Adipose tissue (tissue), 3 donors: Measurements from ENCODE around the gene CYSLTR2. TPM values are rescaled to one million over a fixed set of nuclear protein-coding genes. Genes with fewer than 3 reads are reported as not detected.
"Not testable (repeated sequence)": the region's sequence is repeated elsewhere in the genome, so short reads cannot be mapped to it uniquely, and the experiment has no call there.

ENCODE experiments used
- H3K27ac ChIP-seq: one replicate; pipeline ENCODE4 v1.5.1; 2013; ENCODE audit warnings: low read depth, low read length
- WGBS, 3 donors: extraction: QIAGEN DNeasy Blood & Tissue Kit; methylation state at CpG; one replicate each; pipeline ENCODE4 v1.1.7; 2013; 5-methylcytosine and 5-hydroxymethylcytosine counted together
- polyA plus RNA-seq, 3 donors: library from polyadenylated mRNA; stranded (reverse); fragments of 200-250 nt; gene quantifications; one replicate each; pipeline ENCODE4 v1.2.3, GENCODE V29; 2013
- donor health status: healthy with polysubstance abuse.
- donor health status: Bipolar disorder and iron deficiency.
- donor health status: healthy.

CYSLTR2 gene
- polyA plus RNA-seq, 3 donors, result 0.07 to 2.0 (median 0.55) TPM

GRCh38 chr13:48642061-48642460 is 11.7 kb upstream of the CYSLTR2 start:
- 95 to 98% (median 97%) methylated on average over 6 of the region's 6 CpGs for WGBS, 3 donors
- H3K27ac ChIP-seq, result no peak overlapping the region

DNA sequence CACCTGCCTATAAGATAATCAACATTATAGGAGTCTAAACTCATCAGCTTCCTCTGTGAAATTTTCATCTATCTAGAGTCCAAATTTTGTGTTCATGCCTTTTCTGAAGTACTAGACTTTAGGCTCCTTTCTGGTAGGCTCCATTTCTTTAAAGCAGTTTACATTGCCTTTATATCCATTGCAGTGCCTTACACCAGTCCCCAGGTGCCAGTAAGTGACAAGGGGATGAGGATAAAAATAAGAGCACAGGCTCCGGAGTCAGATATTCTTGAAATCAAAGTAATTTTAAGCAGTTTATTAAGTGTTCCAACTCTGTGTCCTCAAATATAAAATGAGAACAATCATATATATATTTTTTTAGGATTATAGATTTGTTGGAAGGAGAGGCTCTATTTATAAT is 10.6 kb upstream of the CYSLTR2 start:
- 79 to 93% (median 87%) methylated on average over 1 of the region's 1 CpG for WGBS, 3 donors
- no peak overlapping the region for H3K27ac ChIP-seq

- WGBS, 3 donors, result 88 to 90% (median 89%) methylated on average over 5 of the region's 5 CpGs
Observed at GRCh38 chr13:48644141-48644540, 9.6 kb upstream of the CYSLTR2 start.

DNA sequence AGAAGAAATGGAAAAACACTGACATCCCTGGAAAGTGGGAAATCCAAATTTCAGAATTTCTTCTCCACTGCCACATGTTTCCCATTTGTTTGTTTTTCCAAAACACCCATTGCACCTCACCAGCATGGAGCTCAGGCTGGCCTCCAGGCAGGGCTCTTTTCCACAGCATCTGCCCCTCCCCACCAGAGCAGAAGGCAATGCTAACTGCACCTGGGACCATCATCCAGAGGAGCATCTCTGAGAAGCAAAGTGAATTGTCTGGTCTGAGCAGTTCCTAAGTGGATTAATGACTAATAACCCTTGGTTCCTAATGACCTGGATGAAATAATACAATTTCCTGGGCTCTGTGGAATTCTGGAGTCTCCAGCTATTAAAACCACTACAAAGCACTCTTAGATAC is 8.8 kb upstream of the CYSLTR2 start:
- H3K27ac ChIP-seq, result no peak overlapping the region

More at GRCh38 chr13:48644141-48644540, 9.6 kb upstream of the CYSLTR2 start:
- no peak overlapping the region for H3K27ac ChIP-seq

DNA sequence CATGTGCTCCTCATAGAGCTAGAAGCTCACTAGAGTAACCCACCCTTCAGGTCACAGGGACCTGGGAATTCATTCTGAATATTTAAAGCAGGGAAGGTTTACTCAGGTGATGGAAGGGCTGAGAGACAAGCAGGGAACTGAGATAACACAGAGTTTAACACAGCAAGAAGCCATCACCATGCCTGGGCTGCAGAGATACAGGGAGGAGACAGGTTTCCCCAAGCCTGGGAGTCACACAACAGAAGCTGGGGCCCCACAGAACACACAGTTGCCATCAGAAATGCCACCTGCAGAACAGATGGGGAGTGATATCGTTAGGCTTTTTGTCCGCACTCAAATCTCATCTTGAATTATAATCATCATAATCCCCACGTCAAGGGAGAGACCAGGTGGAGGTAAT is 7.9 kb upstream of the CYSLTR2 start:
- no peak overlapping the region for H3K27ac ChIP-seq
- WGBS, 3 donors, result 79 to 94% (median 89%) methylated on average over 3 of the region's 3 CpGs

DNA sequence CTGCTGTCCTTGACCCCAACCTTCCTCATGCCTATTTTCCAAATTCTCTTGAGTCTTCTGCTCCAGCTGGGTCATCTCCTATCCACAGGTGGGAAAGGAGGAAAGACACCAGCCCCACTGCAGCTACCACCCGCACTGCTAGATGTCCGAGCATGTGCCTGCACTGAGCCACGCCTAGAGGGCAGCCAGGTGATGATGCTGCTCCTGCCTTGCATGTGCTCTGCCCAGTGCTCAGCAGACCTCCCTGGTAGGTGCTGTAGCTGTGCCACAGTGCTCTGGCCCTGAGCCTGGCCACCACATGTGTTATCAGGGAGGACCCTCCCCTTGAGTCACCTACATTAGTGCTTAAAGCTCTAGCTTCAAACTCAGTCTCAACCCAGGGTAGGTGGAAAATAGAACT is 6.9 kb upstream of the CYSLTR2 start:
- WGBS, 3 donors, result 94 to 97% (median 96%) methylated on average over 3 of the region's 3 CpGs
- no peak overlapping the region for H3K27ac ChIP-seq

- H3K27ac ChIP-seq, result no peak overlapping the region
- 95 to 96% (median 95%) methylated on average over 2 of the region's 2 CpGs for WGBS, 3 donors
Observed at GRCh38 chr13:48647625-48648024, 6.1 kb upstream of the CYSLTR2 start.

GRCh38 chr13:48648446-48648845 is 5.3 kb upstream of the CYSLTR2 start:
- no peak overlapping the region for H3K27ac ChIP-seq
- WGBS, 3 donors, result 47 to 72% (median 49%) methylated on average over 2 of the region's 2 CpGs

DNA sequence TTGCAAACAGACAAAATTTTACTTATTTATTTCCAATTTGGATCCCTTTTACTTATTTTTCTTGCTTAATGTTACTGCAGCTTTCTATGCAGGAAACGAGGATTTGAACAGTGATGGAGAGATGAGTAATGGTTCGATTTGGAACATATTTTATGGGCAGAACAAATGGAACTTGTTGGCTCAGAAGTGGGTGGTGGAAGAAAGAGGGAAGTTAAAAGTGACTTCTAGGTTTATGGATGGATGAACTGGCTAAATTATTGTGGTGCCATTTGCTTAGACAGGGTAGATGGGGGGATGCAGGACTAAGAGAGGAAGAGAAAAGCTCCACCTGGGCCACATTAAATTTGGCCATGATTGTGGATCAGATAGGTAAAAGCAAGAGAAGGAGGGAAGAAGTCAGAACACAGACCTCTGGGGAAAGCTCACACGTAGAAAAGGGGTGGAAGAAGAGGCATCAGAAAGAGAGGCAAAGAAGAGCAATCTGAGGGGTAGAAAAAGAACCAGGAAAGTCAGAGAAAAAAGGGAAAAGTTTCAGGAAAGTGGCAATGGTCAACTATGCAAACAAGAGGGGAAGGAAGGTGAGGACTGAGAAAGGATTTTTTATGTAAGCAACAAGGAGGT is 768 bp upstream of the CYSLTR2 start:
- H3K27ac ChIP-seq, result no peak overlapping the region
- 49 to 66% (median 54%) methylated on average over 3 of the region's 3 CpGs for WGBS, 3 donors

DNA sequence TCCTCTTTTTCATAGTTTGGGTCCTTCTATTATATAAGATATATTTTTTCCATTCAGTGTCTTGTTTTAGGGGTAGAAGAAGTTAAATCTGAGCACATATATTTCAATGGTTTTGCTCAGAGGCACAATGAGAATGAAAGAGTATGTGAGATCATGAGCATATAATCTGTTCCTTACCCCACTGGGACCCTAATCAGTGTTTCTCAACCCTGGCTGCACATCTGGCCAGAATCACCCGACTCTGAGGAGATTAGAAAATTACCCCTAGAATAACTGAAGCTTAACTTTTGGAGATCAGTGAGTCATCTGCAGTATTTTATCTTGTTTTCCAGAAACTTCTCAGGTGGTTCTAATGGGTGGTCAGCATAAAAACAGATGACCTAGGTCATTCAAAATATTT is 782 bp downstream of the CYSLTR2 start:
- WGBS, 3 donors, result 8 to 57% (median 18%) methylated on average over 1 of the region's 1 CpG
- H3K27ac ChIP-seq, result no peak overlapping the region

DNA sequence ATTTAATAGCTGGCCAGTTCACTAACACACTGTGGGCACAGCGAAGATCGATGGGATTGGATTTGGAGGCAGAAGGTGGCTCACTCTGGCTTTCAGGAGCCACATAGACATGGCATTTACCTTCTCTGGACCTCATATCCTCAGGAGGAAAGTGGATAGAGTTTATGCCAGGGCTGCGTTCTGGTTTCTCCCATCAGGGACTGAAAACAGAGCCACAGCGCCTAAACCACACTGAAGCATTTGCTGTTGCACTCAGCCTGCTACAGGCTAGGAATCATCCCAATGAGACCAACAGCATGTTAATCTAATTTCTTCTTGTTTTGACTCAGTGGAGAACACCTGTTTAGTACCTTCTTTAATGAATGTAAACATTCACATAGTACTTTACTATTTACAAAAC is 1.6 kb downstream of the CYSLTR2 start:
- WGBS, 3 donors, result 90 to 92% (median 91%) methylated on average over 4 of the region's 4 CpGs
- H3K27ac ChIP-seq, result no peak overlapping the region

GRCh38 chr13:48656608-48657007 is 2.9 kb downstream of the CYSLTR2 start:
- 18 to 43% (median 33%) methylated on average over 3 of the region's 3 CpGs for WGBS, 3 donors
- no peak overlapping the region for H3K27ac ChIP-seq

GRCh38 chr13:48660361-48661076 is 6.8 kb downstream of the CYSLTR2 start:
- 15 to 32% (median 16%) methylated on average over 4 of the region's 4 CpGs for WGBS, 3 donors
- no peak overlapping the region for H3K27ac ChIP-seq

- WGBS, 3 donors, result 38 to 85% (median 83%) methylated on average over 5 of the region's 5 CpGs
- peak overlapping the region; percentile 38 for H3K27ac ChIP-seq
Observed at GRCh38 chr13:48661107-48661506, 7.4 kb downstream of the CYSLTR2 start.

GRCh38 chr13:48662226-48662625 is 8.5 kb downstream of the CYSLTR2 start:
- no peak overlapping the region for H3K27ac ChIP-seq
- 85 to 91% (median 90%) methylated on average over 1 of the region's 1 CpG for WGBS, 3 donors

GRCh38 chr13:48667136-48667535 is 13.4 kb downstream of the CYSLTR2 start:
- WGBS, 3 donors, result 53 to 83% (median 83%) methylated on average over 3 of the region's 3 CpGs
- H3K27ac ChIP-seq, result no peak overlapping the region

- 61 to 91% (median 84%) methylated on average over 2 of the region's 2 CpGs for WGBS, 3 donors
- not testable (repeated sequence) for H3K27ac ChIP-seq
Observed at GRCh38 chr13:48671421-48671820, 17.7 kb downstream of the CYSLTR2 start.

GRCh38 chr13:48675247-48675646 is 21.5 kb downstream of the CYSLTR2 start:
- H3K27ac ChIP-seq, result no peak overlapping the region
- WGBS, 3 donors, result 50 to 82% (median 67%) methylated on average over 1 of the region's 1 CpG

DNA sequence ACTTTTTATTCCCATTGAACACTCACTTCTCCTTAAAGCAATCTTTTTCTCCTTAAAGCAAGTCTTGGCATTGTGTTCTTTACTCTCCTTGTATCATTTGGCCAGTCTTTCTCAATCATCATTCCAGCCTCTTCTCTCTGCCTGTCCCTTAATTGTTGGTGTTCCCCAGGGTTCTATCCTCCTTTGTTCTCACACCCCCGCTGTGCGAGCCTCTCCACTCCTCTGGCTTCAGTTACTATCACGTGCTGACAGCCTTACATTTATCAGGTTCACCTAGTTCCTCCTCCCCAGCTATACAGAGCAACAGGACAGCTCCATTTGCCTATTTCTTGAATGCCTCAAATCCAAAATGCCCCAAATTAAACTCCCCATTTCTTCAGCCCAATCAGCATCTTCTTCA is 24.6 kb downstream of the CYSLTR2 start:
- no peak overlapping the region for H3K27ac ChIP-seq
- 75 to 79% (median 76%) methylated on average over 3 of the region's 3 CpGs for WGBS, 3 donors
